ENCODE measurements around the gene FARSB. TPM values are rescaled to one million over a fixed set of nuclear protein-coding genes. Genes with fewer than 3 reads are reported as not detected.

Gene FARSB
- total RNA-seq, 5 donors from 2014 or later (not counting 1 experiment from before 2014, with no cell fraction given): 11.5 to 15.8 (median 15.6) TPM

- H3K4me1 ChIP-seq (ENCODE audit: control insufficient read depth in 1 of 2, extremely low read depth in 1 of 2, insufficient read depth in 2 of 2, low read length in 2 of 2): peaks cover 0 to 10% of the 10 kb centered on the region in 2 experiments
- H3K27me3 ChIP-seq (replicated peaks in 1 of 2; ENCODE audit: control insufficient read depth in 2 of 2, extremely low read depth in 1 of 2, insufficient read depth in 2 of 2, low read length in 1 of 2): peaks cover 15 to 19% of the 10 kb centered on the region in 2 experiments
- ATAC-seq (replicated peaks in 1 of 4) (no peak), DNase-seq (no peak)
- no peak overlapping the region for H3K27ac ChIP-seq (ENCODE audit: low read length)
- WGBS (ENCODE audit: insufficient coverage): 87% methylated on average over 8 of the region's 9 CpGs
- Mint-ChIP-seq H3K4me3 (peak overlapping the region in 1 of 3 donors; percentile 38), H3K36me3 (no peaks in the 10 kb centered on the region), H3K4me1 (peaks cover 9 to 14% (median 10%) of the 10 kb centered on the region in 3 donors), H3K27me3 (peaks cover 58 to 66% of the 10 kb centered on the region in 2 donors), H3K9me3 (no peaks in the 10 kb centered on the region), H3K27ac (no peak overlapping the region)
- no peak overlapping the region for H3K4me3 ChIP-seq (ENCODE audit: control insufficient read depth in 1 of 2, extremely low read depth in 1 of 2, low read length in 1 of 2)
- no peaks in the 10 kb centered on the region for H3K36me3 ChIP-seq (ENCODE audit: control insufficient read depth in 2 of 2, extremely low read depth in 1 of 2, insufficient read depth in 1 of 2, low read length in 1 of 2)
- H3K9me3 ChIP-seq: no peaks in the 10 kb centered on the region
- POLR2A ChIA-PET: no interaction called here
- CTCF ChIA-PET: no interaction called here
Measured at GRCh38 chr2:222670191-222671038, 14.5 kb upstream of the FARSB start.

- H3K27ac ChIP-seq (ENCODE audit: low read length): no peak overlapping the region
- H3K27me3 Mint-ChIP-seq: peaks cover 54 to 61% of the 10 kb centered on the region in 2 donors
- H3K4me1 Mint-ChIP-seq: peaks cover 9 to 14% (median 10%) of the 10 kb centered on the region in 3 donors
- H3K4me3 ChIP-seq (ENCODE audit: control insufficient read depth in 1 of 2, extremely low read depth in 1 of 2, low read length in 1 of 2): no peak overlapping the region
- POLR2A ChIA-PET: no interaction called here
- H3K27me3 ChIP-seq (replicated peaks in 1 of 2; ENCODE audit: control insufficient read depth in 2 of 2, extremely low read depth in 1 of 2, insufficient read depth in 2 of 2, low read length in 1 of 2): peaks cover 13 to 19% of the 10 kb centered on the region in 2 experiments
- H3K9me3 ChIP-seq: no peaks in the 10 kb centered on the region
- H3K27ac Mint-ChIP-seq: no peak overlapping the region
- peaks cover 0 to 10% of the 10 kb centered on the region in 2 experiments for H3K4me1 ChIP-seq (ENCODE audit: control insufficient read depth in 1 of 2, extremely low read depth in 1 of 2, insufficient read depth in 2 of 2, low read length in 2 of 2)
- H3K9me3 Mint-ChIP-seq: no peaks in the 10 kb centered on the region
- DNase-seq (no peak), ATAC-seq (replicated peaks in 1 of 4) (no peak)
- no peaks in the 10 kb centered on the region for H3K36me3 Mint-ChIP-seq
- CTCF ChIA-PET: interaction anchor here in 1 of 2 donors (0.6 kb wide), 1 partner anchor 957 kb away, joined by 3 read pairs; no protein-coding TSS in a partner anchor
- H3K36me3 ChIP-seq (ENCODE audit: control insufficient read depth in 2 of 2, extremely low read depth in 1 of 2, insufficient read depth in 1 of 2, low read length in 1 of 2): no peaks in the 10 kb centered on the region
- no peak overlapping the region for H3K4me3 Mint-ChIP-seq
- no CpG with 5 or more reads among the region's 4 CpGs for WGBS (ENCODE audit: insufficient coverage)
Measured at GRCh38 chr2:222669353-222669752, 13.5 kb upstream of the FARSB start.

DNA sequence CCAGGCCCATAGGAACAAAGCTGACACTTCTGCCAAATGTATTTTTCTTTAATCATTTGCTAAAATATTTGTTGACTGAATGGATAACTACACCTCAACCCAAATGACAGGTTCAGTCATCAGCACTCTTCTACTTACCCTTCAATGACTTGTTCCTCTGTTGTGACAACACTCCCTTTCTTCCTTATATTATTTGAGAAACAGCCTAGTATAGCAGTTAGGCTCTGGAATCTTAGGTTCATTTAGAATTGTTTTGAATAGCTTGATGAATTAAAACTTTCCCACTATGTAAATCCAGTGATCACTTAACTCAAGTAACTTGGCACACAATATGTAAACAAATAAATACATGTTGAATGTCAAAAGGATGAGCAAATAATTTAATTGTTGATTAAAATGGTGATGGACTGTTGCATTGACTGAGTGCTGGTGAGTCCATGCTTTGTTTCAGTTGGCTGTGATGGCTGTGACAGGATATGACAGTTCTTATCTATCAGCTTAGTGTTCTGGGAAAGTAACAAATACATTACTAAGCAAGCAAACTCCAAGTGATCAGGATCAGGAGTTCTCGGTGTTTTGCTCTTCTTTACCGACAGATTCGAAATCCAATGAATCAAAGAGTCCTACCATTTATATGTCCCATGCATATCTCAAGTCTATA lies 12.7 kb upstream of the FARSB start:
- peaks cover 9 to 14% (median 10%) of the 10 kb centered on the region in 3 donors for H3K4me1 Mint-ChIP-seq
- H3K27ac Mint-ChIP-seq: no peak overlapping the region
- DNase-seq (no peak), ATAC-seq (replicated peaks in 1 of 4) (no peak)
- no peaks in the 10 kb centered on the region for H3K9me3 Mint-ChIP-seq
- H3K36me3 Mint-ChIP-seq: no peaks in the 10 kb centered on the region
- peaks cover 0 to 10% of the 10 kb centered on the region in 2 experiments for H3K4me1 ChIP-seq (ENCODE audit: control insufficient read depth in 1 of 2, extremely low read depth in 1 of 2, insufficient read depth in 2 of 2, low read length in 2 of 2)
- no peaks in the 10 kb centered on the region for H3K9me3 ChIP-seq
- H3K27ac ChIP-seq (ENCODE audit: low read length): no peak overlapping the region
- 80% methylated on average over 3 of the region's 3 CpGs for WGBS (ENCODE audit: insufficient coverage)
- no peak overlapping the region for H3K4me3 ChIP-seq (ENCODE audit: control insufficient read depth in 1 of 2, extremely low read depth in 1 of 2, low read length in 1 of 2)
- POLR2A ChIA-PET: no interaction called here
- peaks cover 49 to 56% of the 10 kb centered on the region in 2 donors for H3K27me3 Mint-ChIP-seq
- CTCF ChIA-PET: no interaction called here
- H3K27me3 ChIP-seq (replicated peaks in 1 of 2; ENCODE audit: control insufficient read depth in 2 of 2, extremely low read depth in 1 of 2, insufficient read depth in 2 of 2, low read length in 1 of 2): peaks cover 13 to 19% of the 10 kb centered on the region in 2 experiments
- H3K4me3 Mint-ChIP-seq: no peak overlapping the region
- H3K36me3 ChIP-seq (ENCODE audit: control insufficient read depth in 2 of 2, extremely low read depth in 1 of 2, insufficient read depth in 1 of 2, low read length in 1 of 2): no peaks in the 10 kb centered on the region

DNA sequence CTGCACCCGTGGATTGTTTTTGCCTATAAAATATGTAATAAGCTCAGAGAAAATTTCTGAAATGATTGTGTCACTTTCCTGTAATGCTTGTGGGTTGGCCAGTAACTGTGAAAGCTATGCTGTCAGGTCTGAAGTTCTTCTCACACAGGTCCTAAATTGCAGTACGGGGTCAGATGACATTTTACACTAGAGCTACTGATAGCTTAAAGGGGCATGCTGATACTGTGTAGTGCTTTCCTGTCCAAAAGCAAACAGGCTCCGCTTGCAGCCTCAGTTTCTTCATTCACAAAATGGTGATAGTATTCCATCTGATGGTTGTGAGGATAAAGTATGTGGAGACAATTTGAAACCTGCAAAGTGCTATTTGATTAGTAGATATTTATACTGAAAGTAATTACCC lies 7.6 kb upstream of the FARSB start:
- Mint-ChIP-seq H3K27me3 (peaks cover 11 to 20% of the 10 kb centered on the region in 2 donors), H3K36me3 (no peaks in the 10 kb centered on the region), H3K9me3 (no peaks in the 10 kb centered on the region), H3K27ac (no peak overlapping the region), H3K4me1 (no peaks in the 10 kb centered on the region), H3K4me3 (no peak overlapping the region)
- no peak overlapping the region for H3K4me3 ChIP-seq (ENCODE audit: control insufficient read depth in 1 of 2, extremely low read depth in 1 of 2, low read length in 1 of 2)
- H3K9me3 ChIP-seq: no peaks in the 10 kb centered on the region
- no peaks in the 10 kb centered on the region for H3K4me1 ChIP-seq (ENCODE audit: control insufficient read depth in 1 of 2, extremely low read depth in 1 of 2, insufficient read depth in 2 of 2, low read length in 2 of 2)
- no peak overlapping the region for H3K27ac ChIP-seq (ENCODE audit: low read length)
- H3K36me3 ChIP-seq (ENCODE audit: control insufficient read depth in 2 of 2, extremely low read depth in 1 of 2, insufficient read depth in 1 of 2, low read length in 1 of 2): no peaks in the 10 kb centered on the region
- ChIA-PET CTCF (interaction anchor here in 1 of 2 donors (1.2 kb wide), 1 partner anchor 12 kb away, joined by 4 read pairs; no protein-coding TSS in a partner anchor), POLR2A (interaction anchor here in 1 of 2 donors (0.5 kb wide), 1 partner anchor 9 kb away, joined by 3 read pairs; no protein-coding TSS in a partner anchor)
- ATAC-seq (replicated peaks in 1 of 4): no peak
- H3K27me3 ChIP-seq (replicated peaks in 1 of 2; ENCODE audit: control insufficient read depth in 2 of 2, extremely low read depth in 1 of 2, insufficient read depth in 2 of 2, low read length in 1 of 2): no peaks in the 10 kb centered on the region
- DNase-seq: no peak
- no CpG with 5 or more reads among the region's 3 CpGs for WGBS (ENCODE audit: insufficient coverage)

GRCh38 chr2:222656526-222657446 lies 894 bp upstream of the FARSB start:
- Mint-ChIP-seq H3K27me3 (no peaks in the 10 kb centered on the region), H3K36me3 (peaks cover 3% of the 10 kb centered on the region), H3K9me3 (no peaks in the 10 kb centered on the region), H3K27ac (peak overlapping the region; percentile 100), H3K4me3 (peak overlapping the region; percentile 98 to 100 (median 99)), H3K4me1 (peaks cover 38 to 43% (median 42%) of the 10 kb centered on the region in 3 donors)
- H3K4me3 ChIP-seq (ENCODE audit: control insufficient read depth in 1 of 2, extremely low read depth in 1 of 2, low read length in 1 of 2): peak overlapping the region; percentile 84 to 97
- no peaks in the 10 kb centered on the region for H3K36me3 ChIP-seq (ENCODE audit: control insufficient read depth in 2 of 2, extremely low read depth in 1 of 2, insufficient read depth in 1 of 2, low read length in 1 of 2)
- no peaks in the 10 kb centered on the region for H3K27me3 ChIP-seq (replicated peaks in 1 of 2; ENCODE audit: control insufficient read depth in 2 of 2, extremely low read depth in 1 of 2, insufficient read depth in 2 of 2, low read length in 1 of 2)
- H3K9me3 ChIP-seq: no peaks in the 10 kb centered on the region
- WGBS (ENCODE audit: insufficient coverage): no CpG with 5 or more reads among the region's 13 CpGs
- DNase-seq (peak in 1 of 35 experiments; percentile 15), ATAC-seq (replicated peaks in 1 of 4) (peak; percentile 13 to 33 (median 30))
- ChIA-PET POLR2A (no interaction called here), CTCF (interaction anchor here in 1 of 2 donors (0.6 kb wide), 1 partner anchor 96 kb away, joined by 3 read pairs; no protein-coding TSS in a partner anchor)
- peak overlapping the region; percentile 94 for H3K27ac ChIP-seq (ENCODE audit: low read length)
- H3K4me1 ChIP-seq (ENCODE audit: control insufficient read depth in 1 of 2, extremely low read depth in 1 of 2, insufficient read depth in 2 of 2, low read length in 2 of 2): peaks cover 19 to 21% of the 10 kb centered on the region in 2 experiments
